Endothelial cell of umbilical vein (primary cell): Measurements from ENCODE around the gene KRT10. TPM values are rescaled to one million over a fixed set of nuclear protein-coding genes. Genes with fewer than 3 reads are reported as not detected.
A peak's percentile ranks its signal among the peaks of the same experiment; 100 is the strongest.

Source experiments
- BruUV-seq: library from RNA; stranded (reverse); fragments of 400-500 nt; replicated peaks from 2 replicates; lab custom pipeline; 2021; lab: Mats Ljungman, UMichigan
- CTCF ChIA-PET: fragments of 300-600, 350-600 bp; sonication (Branson Sonifier 250); formaldehyde crosslinking; loops from one replicate; lab custom pipeline; 2021; ENCODE audit warnings: antibody characterized with exemption, inconsistent platforms; lab: Charles Lee
- POLR2A ChIA-PET: fragments of 300-600, 350-600 bp; sonication (Branson Sonifier 250); formaldehyde crosslinking; loops from one replicate; lab custom pipeline; 2021; ENCODE audit warnings: antibody characterized with exemption, inconsistent platforms; lab: Charles Lee
- DNase-seq: peaks from one replicate; pipeline ENCODE4 v3.0.0-alpha.2; 2011; ENCODE audit warnings: low read depth, low spot score
- FAIRE-seq: peaks from 2 replicates; lab custom pipeline; 2011; peaks lifted over from hg19 to GRCh38; lab: Jason Lieb, UNC
- H2AFZ ChIP-seq: 2 replicates; pipeline ENCODE4 v1.6.0; 2012; ENCODE audit warnings: low read depth, low read length, control low read depth, inconsistent platforms
- H3K27ac ChIP-seq: 2 replicates; pipeline ENCODE4 v1.5.1; 2011; ENCODE audit warnings: low read depth, mild to moderate bottlenecking, control low read depth, low read length, moderate library complexity; ENCODE audit not compliant: insufficient read depth
- H3K27me3 ChIP-seq, 2 experiments: 2 replicates each; pipeline versions ENCODE4 v1.6.0 to v1.6.1; 2011; ENCODE audit warnings: low read length in 2 of 2, mixed read lengths in 1 of 2; ENCODE audit not compliant: control insufficient read depth in 2 of 2, insufficient read depth in 2 of 2
- H3K36me3 ChIP-seq, 2 experiments: 2 replicates in 1 of 2; 3 replicates in 1 of 2; pipeline ENCODE4 v1.5.1; 2011; ENCODE audit warnings: low read length in 2 of 2, mild to moderate bottlenecking in 1 of 2, moderate library complexity in 1 of 2; ENCODE audit not compliant: control insufficient read depth in 2 of 2, insufficient read depth in 2 of 2; ENCODE audit errors: extremely low read depth in 1 of 2
- H3K4me1 ChIP-seq: 3 replicates; pipeline ENCODE4 v1.5.1; 2011; ENCODE audit warnings: mild to moderate bottlenecking, low read length; ENCODE audit not compliant: control insufficient read depth, insufficient read depth; ENCODE audit errors: extremely low read depth
- H3K4me2 ChIP-seq: 2 replicates; pipeline ENCODE4 v1.6.1; 2011; ENCODE audit warnings: low read length, control low read depth, mixed read lengths; ENCODE audit not compliant: insufficient read depth
- H3K4me3 ChIP-seq, 3 experiments: fragments of 200-600 bp in 1 of 3; sonication (generic), shearing (Covaris generic) in 1 of 3; replicated peaks in 1 of 3; 2 replicates each; pipeline ENCODE4 v1.5.1; 2011 to 2016; ENCODE audit warnings: control low read depth in 3 of 3, low read length in 3 of 3, mild to moderate bottlenecking in 2 of 3, inconsistent platforms in 1 of 3, low read depth in 1 of 3, moderate library complexity in 1 of 3; ENCODE audit not compliant: insufficient read depth in 1 of 3
- H3K79me2 ChIP-seq: 2 replicates; pipeline ENCODE4 v1.6.0; 2012; ENCODE audit warnings: low read length, inconsistent platforms; ENCODE audit not compliant: control insufficient read depth, insufficient read depth
- H3K9ac ChIP-seq: replicated peaks from 2 replicates; pipeline ENCODE3; 2011; ENCODE audit warnings: low read length, control low read depth; ENCODE audit not compliant: insufficient read depth; ENCODE audit errors: extremely low read depth
- H3K9me1 ChIP-seq: replicated peaks from 3 replicates; pipeline ENCODE4 v1.6.0; 2011; ENCODE audit warnings: mild to moderate bottlenecking, low read length; ENCODE audit not compliant: control insufficient read depth, insufficient read depth; ENCODE audit errors: extremely low read depth
- H3K9me3 ChIP-seq: replicated peaks from 2 replicates; pipeline ENCODE4 v1.5.1; 2012; ENCODE audit warnings: low read length, inconsistent platforms; ENCODE audit not compliant: control insufficient read depth, insufficient read depth
- H4K20me1 ChIP-seq: replicated peaks from 2 replicates; pipeline ENCODE3; 2011; ENCODE audit warnings: mild to moderate bottlenecking, low read length; ENCODE audit not compliant: control insufficient read depth, insufficient read depth; ENCODE audit errors: extremely low read depth
- EZH2 ChIP-seq: IDR thresholded peaks from 2 replicates; pipeline ENCODE4 v1.6.1; 2012; ENCODE audit warnings: borderline replicate concordance, low read depth, mild to moderate bottlenecking, moderate library complexity, low read length, inconsistent platforms; ENCODE audit not compliant: severe bottlenecking
- FOS ChIP-seq: IDR thresholded peaks from 2 replicates; pipeline ENCODE4 v1.6.1; 2011; ENCODE audit warnings: mild to moderate bottlenecking, low read length, moderate library complexity, borderline replicate concordance; ENCODE audit not compliant: insufficient read depth
- dilution Hi-C: fragments of 300-500 bp; cut with MboI; formaldehyde crosslinking; loops from one replicate; pipeline ENCODE4 v1.15.0; 2019; ENCODE audit warnings: low sequenced_read_pairs; ENCODE audit not compliant: extremely low pct_ligation_motif_present
- intact Hi-C: fragments of 100-400 bp; cut with micrococcal nuclease; formaldehyde crosslinking; loops from one replicate; pipeline ENCODE4 v1.10.0; 2022
- polyA plus RNA-seq, 4 experiments: library from polyadenylated mRNA; depleted of rRNA in 3 of 4; stranded (reverse) in 3 of 4; unstranded in 1 of 4; fragments of >200 nt; gene quantifications; 2 replicates each; pipeline versions ENCODE4 v1.2.1 to v1.2.3, GENCODE V29; 2011 to 2012; ENCODE audit warnings: missing spikeins in 1 of 4
- total RNA-seq: library from RNA; stranded (reverse); gene quantifications from 2 replicates; pipeline ENCODE4 v1.2.3, GENCODE V29; 2021
- TF ChIP-seq, protein P1 (sequence below), 2 donors: IDR thresholded peaks; 1 replicate in 1 of 2; 2 replicates in 1 of 2; pipeline ENCODE4 v1.5.1; 2011; ENCODE audit warnings: low read length in 2 of 2, mild to moderate bottlenecking in 2 of 2, moderate library complexity in 2 of 2, control low read depth in 1 of 2, inconsistent platforms in 1 of 2, low read depth in 1 of 2; ENCODE audit not compliant: insufficient read depth in 1 of 2; ENCODE audit errors: extremely low read depth in 1 of 2

KRT10 gene
- total and polyA plus RNA-seq, 2 donors (not counting 3 experiments of a cell fraction or from before 2014, with no cell fraction given), result 5.1 to 55.6 TPM

DNA sequence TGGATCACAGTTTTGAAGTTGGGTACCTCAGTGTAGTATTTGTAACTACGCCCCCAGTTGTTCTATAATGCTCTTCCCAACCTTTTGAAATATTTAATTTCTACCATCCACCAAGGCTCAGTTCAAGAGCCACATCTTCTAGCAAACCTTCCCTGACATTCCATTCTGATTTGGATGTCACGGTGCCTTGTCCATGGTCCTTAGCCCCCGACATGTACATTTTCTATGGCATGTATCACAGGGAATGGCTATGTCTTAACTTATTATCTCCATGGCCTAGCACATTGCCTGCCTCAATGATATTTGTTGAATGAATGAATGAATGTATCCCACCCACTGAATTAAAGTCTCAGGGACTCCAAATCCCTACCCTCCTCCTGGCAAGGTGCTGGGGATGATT is 16.3 kb downstream of the KRT10 start:
- no peak for FAIRE-seq
- CTCF ChIA-PET, result interaction anchor here (1.5 to 9.5 kb wide), 3 partner anchors 50 to 857 kb away, joined by 3 to 77 read pairs (median 12); no protein-coding TSS in a partner anchor

GRCh38 chr17:40803617-40804082 is 18.8 kb downstream of the KRT10 start:
- H3K9me1 ChIP-seq, result no peaks in the 10 kb centered on the region
- no peaks in the 10 kb centered on the region for H3K36me3 ChIP-seq
- H3K4me2 ChIP-seq, result no peak overlapping the region
- H3K79me2 ChIP-seq, result no peaks in the 10 kb centered on the region
- H3K4me3 ChIP-seq, result no peak overlapping the region
- no peak overlapping the region for H3K27ac ChIP-seq
- POLR2A ChIA-PET, result no interaction called here
- H3K4me1 ChIP-seq, result no peaks in the 10 kb centered on the region
- peak; percentile 71 for DNase-seq
- no peak overlapping the region for H3K9ac ChIP-seq
- peaks cover 20 to 39% of the 10 kb centered on the region in 2 experiments for H3K27me3 ChIP-seq
- FAIRE-seq, result peak; percentile 83
- dilution Hi-C loops (no loop called here), intact Hi-C loops (loop anchor here (1.0 to 10.0 kb wide), 8 partner anchors 53 to 864 kb away; no protein-coding TSS in a partner anchor)
- CTCF ChIA-PET, result interaction anchor here (0.7 to 9.5 kb wide), 9 partner anchors 11 to 860 kb away, joined by 3 to 77 read pairs (median 6); no protein-coding TSS in a partner anchor
- no peak overlapping the region for H2AFZ ChIP-seq
- no peaks in the 10 kb centered on the region for H4K20me1 ChIP-seq
- BruUV-seq, result no TSS peak
- no peaks in the 10 kb centered on the region for H3K9me3 ChIP-seq
- TF ChIP-seq, protein P1, sequence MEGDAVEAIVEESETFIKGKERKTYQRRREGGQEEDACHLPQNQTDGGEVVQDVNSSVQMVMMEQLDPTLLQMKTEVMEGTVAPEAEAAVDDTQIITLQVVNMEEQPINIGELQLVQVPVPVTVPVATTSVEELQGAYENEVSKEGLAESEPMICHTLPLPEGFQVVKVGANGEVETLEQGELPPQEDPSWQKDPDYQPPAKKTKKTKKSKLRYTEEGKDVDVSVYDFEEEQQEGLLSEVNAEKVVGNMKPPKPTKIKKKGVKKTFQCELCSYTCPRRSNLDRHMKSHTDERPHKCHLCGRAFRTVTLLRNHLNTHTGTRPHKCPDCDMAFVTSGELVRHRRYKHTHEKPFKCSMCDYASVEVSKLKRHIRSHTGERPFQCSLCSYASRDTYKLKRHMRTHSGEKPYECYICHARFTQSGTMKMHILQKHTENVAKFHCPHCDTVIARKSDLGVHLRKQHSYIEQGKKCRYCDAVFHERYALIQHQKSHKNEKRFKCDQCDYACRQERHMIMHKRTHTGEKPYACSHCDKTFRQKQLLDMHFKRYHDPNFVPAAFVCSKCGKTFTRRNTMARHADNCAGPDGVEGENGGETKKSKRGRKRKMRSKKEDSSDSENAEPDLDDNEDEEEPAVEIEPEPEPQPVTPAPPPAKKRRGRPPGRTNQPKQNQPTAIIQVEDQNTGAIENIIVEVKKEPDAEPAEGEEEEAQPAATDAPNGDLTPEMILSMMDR (IDR thresholded peaks at IDR 0.05; ENCODE audit: extremely low read depth in 1 of 2, insufficient read depth in 1 of 2, low read depth in 1 of 2, low read length in 2 of 2), result peak; percentile 85 to 88
- TF ChIP-seq FOS (no peak), EZH2 (no peak)

More for the DNA sequence above, 16.3 kb downstream of the KRT10 start:
- TF ChIP-seq, protein P1 (IDR thresholded peaks at IDR 0.05; ENCODE audit: extremely low read depth in 1 of 2, insufficient read depth in 1 of 2, low read depth in 1 of 2, low read length in 2 of 2), result no peak
- Histone ChIP-seq H3K9me1 (no peaks in the 10 kb centered on the region), H3K4me3 (no peak overlapping the region), H3K36me3 (no peaks in the 10 kb centered on the region), H4K20me1 (no peaks in the 10 kb centered on the region), H3K9ac (no peak overlapping the region), H2AFZ (no peak overlapping the region), H3K27me3 (peaks cover 22 to 23% of the 10 kb centered on the region in 2 experiments), H3K79me2 (no peaks in the 10 kb centered on the region), H3K9me3 (no peaks in the 10 kb centered on the region), H3K4me1 (peaks cover 9% of the 10 kb centered on the region), H3K27ac (no peak overlapping the region), H3K4me2 (no peak overlapping the region)
- no peak for DNase-seq
- dilution Hi-C loops (no loop called here), intact Hi-C loops (loop anchor here (10.0 kb wide), 1 partner anchor 689 kb away; no protein-coding TSS in a partner anchor)
- POLR2A ChIA-PET, result no interaction called here
- no TSS peak for BruUV-seq
